GM18499 (cell line): ENCODE data around the gene FADS2.

Source experiments
- ATAC-seq: cut with Tn5 transposase; IDR thresholded peaks from one replicate; pipeline ENCODE4 v1.9.1; 2021; ENCODE audit warnings: moderate number of reproducible peaks; ENCODE audit not compliant: insufficient read depth, unreplicated experiment

Gene FADS2

GRCh38 chr11:61913699-61914395 is 85.7 kb downstream of the FADS2 start:
- ATAC-seq, result no peak

GRCh38 chr11:61914471-61915171 is 86.5 kb downstream of the FADS2 start:
- ATAC-seq, result no peak

GRCh38 chr11:61916737-61917333 is 88.7 kb downstream of the FADS2 start:
- no peak for ATAC-seq
